ENCODE measurements around the gene MINDY4. TPM values are rescaled to one million over a fixed set of nuclear protein-coding genes. Genes with fewer than 3 reads are reported as not detected.
A peak's percentile ranks its signal among the peaks of the same experiment; 100 is the strongest.
"Not testable (repeated sequence)": the region's sequence is repeated elsewhere in the genome, so short reads cannot be mapped to it uniquely, and the experiment has no call there.

Gene MINDY4
- total RNA-seq, 1 donor from 2014 or later, result 28.4 TPM

DNA sequence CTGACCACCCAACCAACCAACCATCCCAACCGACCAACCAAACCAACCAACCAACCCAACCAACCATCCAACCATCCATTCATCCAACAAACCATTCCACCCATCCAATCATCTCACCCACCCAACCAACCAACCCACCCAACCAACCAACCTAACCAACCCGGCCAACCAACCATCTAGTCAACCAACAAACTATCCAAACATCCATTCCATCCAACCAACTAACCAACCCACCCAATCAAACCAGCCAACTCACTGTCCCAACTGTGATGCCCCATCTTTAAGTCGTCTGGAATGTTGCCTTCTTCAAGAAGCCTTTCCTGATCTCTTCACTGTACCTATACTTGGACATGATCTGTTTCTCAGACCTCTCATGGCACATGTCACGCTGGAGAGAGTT is 31.6 kb downstream of the MINDY4 start:
- DNase-seq (ENCODE audit: low spot score), result no peak

DNA sequence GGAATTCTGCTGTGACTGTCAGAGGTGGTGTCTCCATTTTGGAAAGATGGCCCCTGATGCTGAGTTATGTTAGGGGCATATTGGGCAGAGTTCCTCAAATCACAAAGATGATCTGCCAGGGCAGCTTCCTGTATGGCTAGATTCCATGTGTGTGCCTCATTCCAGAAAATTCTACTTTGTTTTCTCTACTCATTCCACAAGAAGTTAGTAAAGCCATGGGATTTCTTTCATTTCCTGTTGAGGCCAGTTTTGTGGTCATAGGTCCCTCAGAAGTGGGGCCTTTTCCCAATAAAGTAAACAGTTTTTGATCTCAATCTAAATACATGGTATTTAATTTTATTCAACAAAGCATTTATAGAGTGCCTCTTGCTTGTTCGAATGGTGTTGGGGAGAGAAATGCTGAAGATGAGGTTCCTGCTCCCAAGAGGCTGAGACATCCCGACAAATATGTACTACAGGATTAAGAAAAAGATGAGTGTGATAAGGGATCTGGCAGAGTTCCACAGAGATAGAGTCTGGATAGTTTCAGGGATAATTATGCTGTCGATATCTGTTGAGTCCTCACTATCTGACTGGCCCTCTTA is 33.0 kb downstream of the MINDY4 start:
- DNase-seq (ENCODE audit: low spot score), result peak; percentile 66

DNA sequence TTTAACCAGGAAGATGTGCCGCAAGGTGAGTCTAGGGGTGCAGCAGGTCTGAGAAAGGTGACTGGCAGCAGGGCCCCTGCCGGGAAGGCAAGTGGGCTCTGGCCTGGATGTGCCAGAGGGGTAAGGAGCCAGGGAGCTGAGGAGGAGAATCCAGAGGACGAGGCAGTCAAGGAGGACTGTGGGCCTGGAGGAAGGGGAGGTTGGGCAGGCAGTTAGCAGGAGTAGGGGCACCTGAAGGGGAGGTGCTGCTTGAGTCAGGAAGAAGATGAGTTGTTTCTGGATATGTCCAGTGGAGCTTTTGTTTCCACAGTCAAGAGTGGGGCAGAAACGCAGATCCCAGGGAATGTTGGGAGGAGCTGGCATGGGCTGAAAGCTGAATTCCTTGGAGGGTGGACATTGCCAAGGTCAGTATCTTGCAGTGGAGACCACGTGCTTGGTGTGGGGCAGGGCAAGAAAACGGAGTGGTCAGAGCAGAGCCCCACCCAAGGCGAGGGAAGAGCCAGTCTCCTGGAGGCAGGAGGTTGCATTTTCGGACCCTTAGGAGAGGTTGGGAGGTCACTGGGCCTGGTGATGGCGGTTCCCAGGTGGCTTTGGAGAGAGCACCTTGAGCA is 34.0 kb downstream of the MINDY4 start:
- no peak for DNase-seq (ENCODE audit: low spot score)

DNA sequence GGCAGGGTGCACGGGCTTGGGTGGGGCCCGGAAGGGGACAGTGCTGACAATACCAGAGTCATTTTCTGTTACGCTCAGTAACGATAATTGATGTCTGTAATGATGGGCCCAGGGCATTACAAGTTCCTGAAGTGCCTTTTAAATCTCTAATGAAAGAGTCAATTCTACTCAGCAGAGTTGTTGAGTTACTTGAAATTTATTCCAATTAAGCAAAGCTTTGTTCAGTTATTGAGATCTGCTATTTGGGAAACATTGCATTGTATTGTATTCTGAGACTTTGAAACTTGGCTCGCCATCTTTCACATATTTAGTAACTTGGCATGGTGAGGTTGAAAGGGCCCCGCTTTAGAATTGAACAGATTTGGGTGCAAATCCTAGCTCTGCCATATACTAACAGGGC is 34.7 kb downstream of the MINDY4 start:
- DNase-seq (ENCODE audit: low spot score), result no peak

DNA sequence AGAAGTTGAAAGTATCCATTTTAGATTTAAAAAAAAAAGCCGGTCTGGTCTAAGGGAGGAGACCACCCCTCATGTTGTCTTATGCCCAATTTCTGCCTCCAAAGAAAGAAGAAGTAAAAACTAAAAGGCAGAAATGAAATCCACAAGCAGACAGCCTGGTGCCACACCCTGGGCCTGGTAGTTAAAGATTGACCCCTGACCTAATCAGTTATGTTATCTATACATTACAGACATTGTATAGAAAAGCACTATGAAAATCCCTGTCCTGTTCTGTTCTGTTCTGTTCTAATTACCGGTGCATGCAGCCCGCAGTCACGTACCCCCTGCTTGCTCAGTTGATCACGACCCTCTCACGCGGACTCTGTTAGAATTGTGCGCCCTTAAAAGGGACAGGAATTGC is 36.3 kb downstream of the MINDY4 start:
- DNase-seq (ENCODE audit: low spot score), result not testable (repeated sequence)

DNA sequence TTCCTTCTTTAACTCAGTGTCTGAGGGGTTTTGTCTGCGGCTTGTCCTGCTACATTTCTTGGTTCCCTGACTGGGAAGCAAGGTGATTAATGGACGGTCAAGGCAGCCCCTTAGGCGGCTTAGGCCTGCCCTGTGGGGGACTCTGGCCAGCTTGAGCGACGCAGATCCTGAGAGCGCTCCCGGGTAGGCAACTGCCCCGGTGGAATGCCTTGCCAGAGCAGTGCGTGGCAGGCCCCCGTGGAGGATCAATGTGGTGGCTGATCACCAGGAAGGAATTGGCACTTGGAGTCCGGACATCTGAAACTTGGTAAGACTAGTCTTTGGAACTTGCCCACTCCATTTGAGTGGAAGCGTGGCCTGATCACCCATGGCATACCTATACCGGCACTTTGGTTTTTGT is 36.7 kb downstream of the MINDY4 start:
- DNase-seq (ENCODE audit: low spot score), result not testable (repeated sequence)

DNA sequence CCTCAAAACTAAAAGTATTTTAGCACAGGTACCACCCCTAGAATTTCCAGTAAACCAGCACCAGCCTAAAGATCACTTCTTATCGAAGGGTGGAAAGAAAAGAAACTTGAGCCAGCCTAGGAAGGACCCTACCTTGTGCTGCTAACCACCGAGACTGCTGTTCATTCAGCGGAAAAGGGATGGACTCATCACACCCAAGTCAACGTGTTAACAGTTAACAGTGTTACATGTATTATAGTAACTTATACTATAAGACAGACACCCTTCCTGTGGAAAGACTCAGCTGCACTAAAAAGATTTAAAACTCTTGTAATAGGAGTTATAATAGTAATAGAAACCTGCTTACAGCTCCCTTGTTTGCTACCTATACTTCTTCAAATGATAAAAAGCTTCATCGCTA is 39.8 kb downstream of the MINDY4 start:
- no peak for DNase-seq (ENCODE audit: low spot score)

DNA sequence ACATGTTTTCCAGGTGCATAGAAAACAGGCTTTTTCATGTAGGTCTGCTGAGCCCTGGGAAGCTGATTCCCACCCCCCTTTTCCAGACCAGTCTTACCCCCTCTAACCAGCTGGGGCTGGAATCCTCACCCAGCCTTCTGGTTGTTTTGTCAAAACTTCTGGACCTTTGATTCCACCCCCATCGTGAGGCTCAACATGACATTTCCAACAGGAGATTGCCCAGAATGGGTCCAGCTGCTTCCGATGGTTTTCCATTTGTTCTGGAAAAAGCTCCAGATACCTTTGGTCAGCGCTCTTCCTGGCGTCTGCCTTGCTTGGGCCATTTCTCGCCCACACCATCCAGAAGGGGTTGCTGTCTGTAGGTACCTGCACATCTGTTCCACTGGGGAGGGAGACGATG is 41.5 kb downstream of the MINDY4 start:
- no peak for DNase-seq (ENCODE audit: low spot score)

DNA sequence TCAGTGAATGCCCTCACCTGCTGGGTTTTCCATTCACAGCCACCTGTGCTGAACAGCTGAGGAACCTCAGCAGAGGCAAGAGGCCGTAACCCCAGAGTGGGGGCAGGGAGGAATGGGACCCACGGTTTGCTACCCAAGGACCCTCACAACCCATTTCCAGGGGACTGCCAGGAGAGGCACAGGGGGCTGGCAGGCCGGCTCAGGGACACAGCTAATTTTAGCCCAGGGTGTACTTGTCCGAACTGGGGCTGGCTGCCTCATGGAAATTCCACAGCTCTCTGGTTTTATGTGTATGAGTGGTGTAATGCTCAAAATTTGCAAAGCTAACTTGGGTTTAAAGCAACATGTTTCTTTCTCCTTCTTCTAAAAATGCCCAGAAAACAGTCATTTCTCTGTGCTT is 42.2 kb downstream of the MINDY4 start:
- DNase-seq (ENCODE audit: low spot score), result peak; percentile 65

DNA sequence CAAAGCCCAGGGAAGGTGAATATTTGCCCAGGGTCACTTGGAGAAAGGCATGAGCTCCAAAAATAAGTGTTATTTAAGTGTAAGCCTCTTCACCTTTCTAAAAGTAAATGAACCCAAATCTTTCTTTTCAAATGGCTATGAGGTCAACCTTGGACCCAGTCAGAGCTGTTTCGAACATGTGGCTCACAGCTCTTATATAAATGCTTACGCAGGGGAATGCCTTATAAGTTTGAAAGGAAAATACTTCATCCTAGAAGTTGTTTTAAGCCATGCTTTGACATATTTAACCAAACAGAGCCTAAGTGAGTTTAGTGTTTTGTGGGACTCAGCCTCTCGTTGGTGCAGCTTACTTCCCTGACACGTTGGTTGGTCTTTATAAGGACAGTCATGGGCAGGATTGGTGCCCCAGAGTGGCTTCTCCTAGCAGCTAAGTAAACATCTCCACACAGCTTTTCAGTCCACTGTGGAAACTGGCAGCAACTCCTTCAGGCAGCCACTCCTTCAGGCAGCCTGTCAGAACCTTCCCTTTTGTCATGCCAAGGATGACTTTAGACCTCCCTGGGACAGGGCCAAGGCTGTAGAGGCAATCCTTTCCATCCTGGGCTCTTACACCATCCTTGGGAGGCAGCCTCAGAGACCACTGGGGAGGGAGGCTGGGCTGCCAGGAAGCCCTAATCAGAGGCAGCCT is 43.6 kb downstream of the MINDY4 start:
- DNase-seq (ENCODE audit: low spot score), result peak; percentile 26

DNA sequence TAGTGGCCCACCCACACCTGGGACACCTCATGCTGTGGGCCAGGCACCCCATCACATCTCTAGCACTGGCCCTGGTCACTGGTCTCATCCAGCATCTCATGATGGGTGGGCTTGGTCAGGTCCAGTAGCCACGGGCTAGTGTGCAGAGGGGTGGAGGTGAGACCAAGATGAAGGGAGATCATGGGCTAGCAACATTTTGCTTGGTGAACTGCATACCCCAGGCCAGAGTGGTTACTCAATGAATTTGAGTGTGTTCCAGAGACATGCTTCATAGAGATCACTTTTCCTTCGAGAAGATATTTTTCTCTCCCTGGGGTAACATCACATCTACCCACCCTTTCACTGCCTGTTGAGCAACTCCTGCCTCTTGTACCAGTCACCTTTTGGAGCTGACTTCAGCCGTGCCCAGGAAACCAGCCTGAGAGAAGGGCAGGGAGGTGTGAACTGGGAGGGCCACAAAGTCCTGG is 44.2 kb downstream of the MINDY4 start:
- DNase-seq (ENCODE audit: low spot score), result no peak

DNA sequence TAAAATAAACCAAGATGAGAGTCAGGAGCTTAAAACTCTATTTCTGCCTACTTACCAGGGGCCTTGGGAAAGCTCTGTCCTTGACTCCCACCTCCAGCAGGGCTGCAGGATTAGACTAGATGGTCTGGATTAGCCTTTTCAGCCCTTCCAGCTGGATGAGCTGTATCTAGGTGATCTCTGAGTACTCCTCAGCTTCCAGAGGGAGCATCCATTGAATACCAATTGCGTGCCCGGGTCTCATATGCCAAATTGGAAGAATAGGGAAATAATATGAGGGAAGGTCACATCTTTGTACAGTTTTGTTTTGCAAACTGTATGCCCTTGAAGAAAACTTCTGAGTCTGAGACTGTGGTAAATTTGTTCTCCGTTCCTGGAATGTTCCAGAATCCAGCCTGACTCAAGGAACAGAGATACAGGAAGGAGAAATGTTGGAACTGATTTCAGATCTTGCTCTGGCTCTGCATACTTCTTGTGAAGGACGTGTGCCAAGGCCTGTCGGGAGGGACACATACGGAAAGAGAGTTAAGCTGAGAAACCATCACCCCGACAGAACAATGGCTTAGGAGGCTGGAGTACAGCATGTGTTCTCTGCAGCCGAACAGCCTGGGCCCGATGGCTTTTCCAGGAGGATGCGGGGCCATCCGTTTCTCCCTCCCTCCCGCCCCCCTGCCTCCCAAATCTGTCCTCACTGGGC is 44.9 kb downstream of the MINDY4 start:
- peak; percentile 62 for DNase-seq (ENCODE audit: low spot score)

DNA sequence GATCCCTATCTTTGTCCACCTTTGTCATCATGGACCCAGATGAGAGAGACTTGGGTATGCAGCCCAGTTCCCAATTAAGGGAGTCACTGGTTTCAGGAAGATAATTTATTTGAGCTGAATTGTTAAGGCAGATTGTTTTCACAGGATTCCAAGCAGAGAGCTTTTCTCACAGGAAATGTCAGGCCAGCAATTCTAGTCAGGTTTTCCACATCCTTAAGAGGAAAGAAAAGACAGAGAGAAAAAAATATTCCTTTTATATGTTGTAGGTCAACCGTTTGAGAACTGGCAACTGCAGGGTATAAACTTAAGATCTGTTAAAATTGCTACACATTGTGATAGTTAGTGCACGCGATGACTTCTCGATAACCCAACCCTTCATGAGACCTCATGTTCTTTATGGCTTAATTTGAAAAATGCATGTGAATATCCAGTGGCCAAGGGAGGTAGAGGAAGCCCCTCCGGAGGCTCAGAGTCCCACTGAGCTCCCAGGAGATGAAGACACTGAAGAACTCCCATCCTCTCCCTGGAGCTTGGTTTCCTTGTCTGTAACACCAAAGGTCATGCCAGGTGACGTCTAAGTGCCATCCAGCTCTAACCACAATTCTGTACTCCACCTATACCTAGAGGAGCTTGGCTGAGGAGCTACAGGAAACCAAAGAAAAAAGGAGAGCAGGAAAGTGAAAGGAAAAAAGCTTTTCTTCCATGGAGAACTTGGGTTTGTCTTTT is 45.6 kb downstream of the MINDY4 start:
- no peak for DNase-seq (ENCODE audit: low spot score)

DNA sequence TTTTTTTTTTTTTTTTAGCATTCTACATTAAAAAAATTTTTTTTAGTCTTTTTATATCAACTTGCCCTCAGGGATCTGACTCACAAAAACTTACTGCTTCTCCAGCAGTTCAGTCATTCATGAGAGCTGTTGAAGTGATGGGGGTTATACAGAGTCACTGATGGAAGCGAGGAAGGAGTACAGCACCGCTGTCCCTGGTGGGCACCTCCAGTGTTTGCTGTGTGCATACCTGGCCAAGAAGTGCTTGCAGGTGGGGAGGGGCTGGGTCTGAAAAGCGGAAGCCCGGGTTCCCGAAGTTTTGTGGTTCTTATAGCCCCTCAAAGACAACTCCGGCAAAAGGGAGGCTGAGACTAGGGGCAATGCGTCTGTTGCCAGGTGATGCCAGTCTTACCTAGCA is 46.2 kb downstream of the MINDY4 start:
- no peak for DNase-seq (ENCODE audit: low spot score)

DNA sequence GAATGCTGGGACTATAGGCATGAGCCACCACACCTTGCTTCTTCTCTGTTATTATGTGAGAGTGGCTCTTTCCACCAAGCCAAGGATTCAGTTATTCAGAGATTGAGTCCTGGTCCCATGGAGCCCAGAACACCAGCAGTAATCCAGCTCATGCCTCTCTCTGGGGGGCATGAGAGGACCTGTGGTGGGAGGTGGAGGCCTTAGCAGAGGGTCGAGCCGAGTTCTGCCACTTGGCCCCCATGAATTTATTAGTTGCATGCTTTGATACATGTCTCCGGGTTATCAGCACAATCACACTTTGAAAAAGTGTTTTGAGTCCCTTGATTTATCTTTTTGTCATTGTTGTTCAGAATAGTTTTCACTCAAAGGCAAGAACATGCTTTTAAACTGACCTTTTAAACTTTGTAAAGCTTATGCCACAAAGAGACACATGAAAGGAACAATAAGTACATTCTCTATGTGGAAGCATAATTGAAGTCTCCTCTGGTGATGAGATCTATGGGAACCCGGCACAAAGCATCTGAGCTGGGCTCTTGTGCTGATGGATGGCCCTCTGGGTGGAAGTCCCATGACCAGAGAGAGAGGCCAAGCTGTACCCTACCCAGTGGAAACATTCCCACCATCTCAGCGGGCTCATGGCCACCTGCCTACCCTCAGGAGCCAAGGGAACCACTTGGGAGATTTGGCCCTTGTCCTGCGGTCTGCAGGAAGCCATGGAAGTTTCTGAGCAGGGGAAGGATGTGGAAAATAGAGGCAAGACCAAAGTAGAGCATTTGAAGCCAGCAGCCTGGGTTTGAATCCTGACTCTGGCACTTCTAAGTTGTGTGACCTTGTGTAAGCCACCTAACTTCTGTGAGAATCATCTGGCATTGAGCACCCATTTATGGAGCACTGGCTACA is 53.9 kb downstream of the MINDY4 start:
- DNase-seq (ENCODE audit: low spot score), result no peak

DNA sequence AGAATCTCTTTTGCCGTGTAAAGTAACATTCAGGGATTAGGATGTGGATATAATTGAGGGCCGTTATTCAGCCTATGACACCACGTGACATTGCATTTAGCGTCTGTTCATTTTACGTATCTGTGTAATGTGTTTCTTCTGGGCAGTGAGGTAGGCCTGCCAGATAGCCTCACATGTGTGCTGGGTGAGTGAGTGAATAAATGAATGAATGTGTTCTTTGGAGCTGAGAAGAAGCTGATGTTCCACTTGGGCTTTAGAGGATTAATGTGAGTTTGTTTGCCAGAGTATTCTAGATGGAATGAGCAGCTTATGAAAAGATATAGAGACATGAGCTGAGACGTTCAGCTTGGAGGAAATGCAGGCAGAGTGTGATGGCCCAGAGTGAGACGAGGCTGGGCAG is 55.0 kb downstream of the MINDY4 start:
- peak; percentile 32 for DNase-seq (ENCODE audit: low spot score)

DNA sequence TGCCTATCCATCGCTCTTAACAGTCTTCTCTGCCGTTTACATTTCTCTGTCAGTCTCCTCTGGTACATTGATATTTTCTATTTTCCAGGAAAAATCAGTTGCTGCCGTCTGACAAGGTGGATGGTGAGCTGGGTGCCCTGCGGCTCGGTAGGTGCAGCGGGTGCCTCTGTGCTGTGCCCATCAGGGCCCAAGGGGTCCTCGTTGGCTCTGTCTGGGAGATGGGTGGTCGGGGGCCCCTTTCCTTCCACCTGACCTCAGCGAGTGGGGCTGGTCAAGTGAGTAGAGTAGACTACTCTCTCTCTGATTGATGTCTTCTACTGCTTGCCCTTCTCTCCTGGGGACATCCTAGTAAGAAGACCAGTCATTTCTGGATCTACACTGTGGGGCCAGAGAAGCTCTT is 57.4 kb downstream of the MINDY4 start:
- DNase-seq (ENCODE audit: low spot score), result no peak

DNA sequence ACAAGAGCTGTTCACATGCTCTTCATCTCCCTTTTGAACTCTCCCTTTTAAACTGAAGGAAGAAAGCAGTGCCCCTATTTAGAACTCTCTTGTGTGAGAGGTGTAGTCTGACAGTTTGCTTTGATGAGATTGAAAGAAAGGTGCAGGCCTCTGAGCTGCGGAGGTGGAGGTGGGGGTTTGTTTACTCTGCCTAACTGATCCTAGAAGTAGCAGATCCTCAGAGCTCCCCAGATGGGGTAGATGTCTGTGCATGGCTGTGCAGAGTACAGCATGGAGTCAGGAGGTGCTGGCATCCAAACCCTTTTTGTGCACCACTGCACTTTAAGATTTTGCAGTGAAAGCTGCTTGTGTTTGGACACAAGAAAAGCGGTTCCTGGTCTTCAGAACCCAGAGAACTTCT is 58.3 kb downstream of the MINDY4 start:
- no peak for DNase-seq (ENCODE audit: low spot score)

DNA sequence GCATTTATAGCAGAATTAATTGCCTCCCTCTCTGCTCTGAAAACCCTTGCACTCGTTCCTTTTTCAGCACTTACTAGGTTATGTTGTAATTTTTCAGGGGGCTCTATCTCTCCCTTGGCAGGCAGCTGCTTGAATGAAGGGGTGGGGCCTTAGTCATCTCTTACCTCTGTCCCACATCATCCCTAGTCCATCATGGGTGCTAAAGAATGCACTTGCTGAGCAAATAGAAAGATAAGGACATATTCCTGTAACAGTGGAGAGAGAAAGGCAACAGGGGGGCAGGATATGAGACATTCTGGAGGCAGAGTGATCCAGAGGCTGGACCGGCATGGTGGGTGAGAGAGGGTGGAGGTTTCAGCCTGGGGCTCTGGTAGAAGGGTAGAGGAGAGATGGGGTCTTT is 60.0 kb downstream of the MINDY4 start:
- DNase-seq (ENCODE audit: low spot score), result no peak

DNA sequence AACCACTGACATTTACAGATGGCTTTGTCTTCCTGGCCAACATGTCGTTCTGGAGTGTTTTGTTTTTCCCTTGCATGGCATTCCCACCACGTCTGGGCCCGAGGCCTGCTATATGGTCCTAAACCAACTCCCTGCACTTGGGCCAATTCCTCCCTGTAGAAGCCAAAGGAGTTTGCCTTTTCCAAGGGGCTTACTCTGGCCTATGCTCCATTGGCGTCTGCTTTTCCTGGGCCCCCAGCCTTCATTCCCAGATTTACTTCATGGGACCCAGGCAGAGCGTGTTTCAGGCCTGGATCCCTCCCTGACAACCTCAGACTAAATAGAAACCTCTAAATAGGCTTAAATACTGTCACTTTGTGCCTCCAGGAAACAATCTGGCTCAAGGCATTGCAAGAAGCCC is 60.7 kb downstream of the MINDY4 start:
- DNase-seq (ENCODE audit: low spot score), result no peak
